Daoy (cell line): Measurements from ENCODE around the gene DTX1. TPM values are rescaled to one million over a fixed set of nuclear protein-coding genes. Genes with fewer than 3 reads are reported as not detected.
"Not testable (repeated sequence)": the region's sequence is repeated elsewhere in the genome, so short reads cannot be mapped to it uniquely, and the experiment has no call there.

ENCODE experiments used
- DNase-seq: peaks from one replicate; pipeline ENCODE4 v3.0.0-alpha.2; 2015; ENCODE audit warnings: low read depth
- total RNA-seq: library from RNA; depleted of rRNA; stranded (reverse); fragments of >200 nt; shearing (Covaris generic); gene quantifications from 2 replicates; pipeline ENCODE4 v1.2.3, GENCODE V29; 2014; rRNA removed

Gene DTX1
- total RNA-seq, 1 experiment from 2014 or later = 2.3 TPM

GRCh38 chr12:113136128-113136989, 79.8 kb downstream of the DTX1 start:
- peak; percentile 59 for DNase-seq

- no peak for DNase-seq
Observed at GRCh38 chr12:113136990-113137511, 80.5 kb downstream of the DTX1 start.

GRCh38 chr12:113137861-113138783, 81.6 kb downstream of the DTX1 start:
- DNase-seq = no peak

- no peak for DNase-seq
Observed at GRCh38 chr12:113138826-113139225, 82.3 kb downstream of the DTX1 start.

GRCh38 chr12:113140706-113141105, 84.2 kb downstream of the DTX1 start:
- no peak for DNase-seq

GRCh38 chr12:113141716-113142115, 85.2 kb downstream of the DTX1 start:
- not testable (repeated sequence) for DNase-seq

GRCh38 chr12:113142173-113142885, 85.8 kb downstream of the DTX1 start:
- peak; percentile 37 for DNase-seq

- no peak for DNase-seq
Observed at GRCh38 chr12:113142886-113143332, 86.4 kb downstream of the DTX1 start.

GRCh38 chr12:113143959-113144358, 87.4 kb downstream of the DTX1 start:
- no peak for DNase-seq

- DNase-seq = no peak
Observed at GRCh38 chr12:113144806-113145205, 88.3 kb downstream of the DTX1 start.

- DNase-seq = no peak
Observed at GRCh38 chr12:113145720-113146551, 89.4 kb downstream of the DTX1 start.

GRCh38 chr12:113146999-113147398, 90.5 kb downstream of the DTX1 start:
- DNase-seq = no peak

Other genes starting within 250 kb of the DTX1 start
- 5.1 and 6.1 TPM in 2 replicates for gene OAS1, start 149.8 kb upstream of the DTX1 start, total RNA-seq
- gene OAS3, start 118.3 kb upstream of the DTX1 start, total RNA-seq = 21.7 and 35.4 TPM in 2 replicates
- 3.9 and 5.1 TPM in 2 replicates for gene OAS2, start 78.2 kb upstream of the DTX1 start, total RNA-seq
- gene RASAL1, start 79.0 kb downstream of the DTX1 start, total RNA-seq = 0.06 TPM in 1 of 2 replicates, not detected in the other
- gene CFAP73, start 93.0 kb downstream of the DTX1 start, total RNA-seq = not detected in 2 replicates
- 60.1 and 78.5 TPM in 2 replicates for gene DDX54, start 128.7 kb downstream of the DTX1 start, total RNA-seq
- gene RITA1, start 129.0 kb downstream of the DTX1 start, total RNA-seq = 26.0 and 31.8 TPM in 2 replicates
- gene TPCN1, start 164.7 kb downstream of the DTX1 start, total RNA-seq = 8.5 and 10.4 TPM in 2 replicates